Esophagus squamous epithelium (tissue), 4 donors: ENCODE results near the gene RNF166.

Source experiments
- CTCF ChIP-seq, 6 experiments: fragments of 450-650 bp in 4 of 6; fragments of 200-600 bp in 2 of 6; sonication (generic) in 2 of 6; IDR thresholded peaks; one replicate each; pipeline ENCODE4 v1.5.1; 2016 to 2019; ENCODE audit warnings: antibody characterized with exemption in 6 of 6, mild to moderate bottlenecking in 4 of 6, moderate library complexity in 4 of 6
- POLR2A ChIP-seq, 4 donors: fragments of 450-650 bp; IDR thresholded peaks; one replicate each; pipeline ENCODE4 v1.6.1; 2017; ENCODE audit warnings: antibody characterized with exemption in 4 of 4, mild to moderate bottlenecking in 4 of 4, moderate library complexity in 3 of 4

DNA sequence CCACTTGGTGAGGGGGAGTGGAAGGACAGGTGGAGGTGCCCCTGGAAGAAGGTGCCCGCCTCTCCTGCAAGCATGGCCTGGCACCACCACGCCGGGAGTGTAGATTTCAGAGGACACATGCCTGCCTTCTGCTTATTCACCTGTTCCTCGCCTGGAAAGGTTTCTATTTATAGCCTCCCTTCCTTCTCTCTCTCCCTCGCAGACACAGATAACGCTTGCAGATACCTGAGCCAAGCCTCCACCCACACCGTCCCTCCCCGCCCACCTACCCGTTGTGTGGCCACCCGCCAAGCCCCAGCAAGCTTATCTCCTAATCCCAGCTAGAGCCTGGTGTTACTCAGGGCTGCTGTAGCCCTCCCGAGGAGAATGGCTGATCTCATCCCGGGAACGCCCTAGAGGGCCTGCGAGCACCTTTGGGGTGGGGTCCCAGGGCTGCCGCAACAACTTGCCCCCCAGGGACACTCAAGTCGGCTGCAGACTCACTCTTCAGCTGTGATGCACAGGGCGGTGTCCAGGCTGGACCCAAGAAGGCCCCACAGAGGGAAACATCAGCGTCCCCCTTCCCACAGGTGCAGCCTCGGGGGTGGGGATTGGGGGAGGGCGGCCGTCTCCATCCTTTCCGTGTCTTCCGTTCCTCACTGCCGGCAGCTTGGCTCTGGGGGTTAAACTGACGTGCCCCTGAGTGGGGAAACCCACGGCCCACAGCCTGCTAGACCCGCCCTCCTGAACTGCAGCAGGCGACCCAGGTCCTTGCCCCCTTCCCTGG is 18.0 kb downstream of the RNF166 start:
- TF ChIP-seq CTCF (IDR thresholded peaks at IDR 0.05) (no peak), POLR2A (IDR thresholded peaks at IDR 0.05) (no peak)
